SK-N-SH (cell line): ENCODE measurements around the gene ASAP2. TPM values are rescaled to one million over a fixed set of nuclear protein-coding genes. Genes with fewer than 3 reads are reported as not detected.

Experiments used
- CTCF ChIA-PET: fragments of 300-600, 350-600 bp; formaldehyde crosslinking; extraction: SDS; loops from one replicate; lab custom pipeline; 2021; lab: Yijun Ruan, JAX
- POLR2A ChIA-PET: fragments of 350-600 bp; sonication (Branson Sonifier 250); formaldehyde crosslinking; extraction: SDS; loops from one replicate; lab custom pipeline; 2020; ENCODE audit warnings: antibody characterized with exemption, inconsistent platforms; lab: Yijun Ruan, JAX
- DNase-seq: peaks from one replicate; pipeline ENCODE4 v3.0.0; 2012
- H2AFZ ChIP-seq: fragments of 200-600 bp; sonication (generic); 2 replicates; pipeline ENCODE4 v1.8.1; 2016; ENCODE audit warnings: antibody characterized with exemption, mild to moderate bottlenecking, low read depth
- H3F3A ChIP-seq: fragments of 200-600 bp; sonication (generic); replicated peaks from 2 replicates; pipeline ENCODE3; 2016; ENCODE audit warnings: antibody characterized with exemption, mild to moderate bottlenecking; ENCODE audit not compliant: insufficient read depth
- H3K27ac ChIP-seq, 2 experiments: fragments of 200-500 bp in 1 of 2; fragments of 200-600 bp in 1 of 2; sonication (Bioruptor generic) in 1 of 2; sonication (generic), shearing (Covaris generic) in 1 of 2; 2 replicates each; pipeline versions ENCODE4 v1.5.1 to v1.6.1; 2014 to 2016; ENCODE audit warnings: low read depth in 2 of 2, inconsistent platforms in 1 of 2, low read length in 1 of 2, mild to moderate bottlenecking in 1 of 2, mixed read lengths in 1 of 2
- H3K27me3 ChIP-seq: fragments of 200-600 bp; sonication (generic), shearing (Covaris generic); 2 replicates; pipeline ENCODE4 v1.6.1; 2016; ENCODE audit warnings: mixed run types; ENCODE audit not compliant: insufficient read depth
- H3K36me3 ChIP-seq, 2 experiments: fragments of 200-500 bp in 1 of 2; fragments of 200-600 bp in 1 of 2; sonication (Bioruptor generic) in 1 of 2; sonication (generic) in 1 of 2; replicated peaks in 1 of 2; 2 replicates each; pipeline versions ENCODE3 to v1.5.1; 2014 to 2016; ENCODE audit warnings: low read length in 1 of 2, mild to moderate bottlenecking in 1 of 2; ENCODE audit not compliant: insufficient read depth in 2 of 2, control insufficient read depth in 1 of 2
- H3K4me1 ChIP-seq, 2 experiments: fragments of 200-500 bp in 1 of 2; fragments of 200-600 bp in 1 of 2; sonication (Bioruptor generic) in 1 of 2; sonication (generic), shearing (Covaris generic) in 1 of 2; 2 replicates each; pipeline versions ENCODE4 v1.5.1 to v1.6.1; 2014 to 2016; ENCODE audit warnings: low read depth in 1 of 2, low read length in 1 of 2, mixed run types in 1 of 2; ENCODE audit not compliant: insufficient read depth in 2 of 2, control insufficient read depth in 1 of 2
- H3K4me2 ChIP-seq: fragments of 200-600 bp; sonication (generic), shearing (Covaris generic); 2 replicates; pipeline ENCODE4 v1.6.1; 2017; ENCODE audit warnings: mixed run types
- H3K4me3 ChIP-seq, 2 experiments: fragments of 200-500 bp in 1 of 2; fragments of 200-600 bp in 1 of 2; sonication (Bioruptor generic) in 1 of 2; sonication (generic), shearing (Covaris generic) in 1 of 2; 2 replicates each; pipeline versions ENCODE4 v1.5.1 to v1.8.1; 2014 to 2016; ENCODE audit warnings: low read depth in 2 of 2, inconsistent platforms in 1 of 2, low read length in 1 of 2, mild to moderate bottlenecking in 1 of 2, mixed read lengths in 1 of 2, moderate library complexity in 1 of 2
- H3K79me2 ChIP-seq: fragments of 200-600 bp; sonication (generic); 2 replicates; pipeline ENCODE4 v1.8.1; 2017; ENCODE audit warnings: mild to moderate bottlenecking; ENCODE audit not compliant: insufficient read depth
- H3K9ac ChIP-seq: fragments of 200-600 bp; sonication (generic); 2 replicates; pipeline ENCODE4 v1.6.1; 2017; ENCODE audit warnings: mixed run types
- H3K9me2 ChIP-seq: fragments of 200-600 bp; sonication (generic); 2 replicates; pipeline ENCODE4 v1.6.1; 2017; ENCODE audit warnings: mixed run types
- H3K9me3 ChIP-seq: fragments of 200-600 bp; sonication (generic); 2 replicates; pipeline ENCODE4 v1.6.1; 2017; ENCODE audit warnings: mixed run types, mild to moderate bottlenecking, moderate library complexity
- H4K20me1 ChIP-seq: fragments of 200-600 bp; sonication (generic); 2 replicates; pipeline ENCODE4 v1.6.1; 2017; ENCODE audit warnings: mild to moderate bottlenecking, mixed run types; ENCODE audit not compliant: insufficient read depth
- EP300 ChIP-seq, 2 experiments: IDR thresholded peaks; 2 replicates each; pipeline versions ENCODE4 v1.4.0 to v1.6.1; 2012; ENCODE audit warnings: borderline replicate concordance in 1 of 2, low read depth in 1 of 2, low read length in 1 of 2
- FOSL2 ChIP-seq: IDR thresholded peaks from 2 replicates; pipeline ENCODE4 v1.4.0; 2012; ENCODE audit warnings: low read depth, mild to moderate bottlenecking, moderate library complexity, borderline replicate concordance
- FOXM1 ChIP-seq: IDR thresholded peaks from 2 replicates; pipeline ENCODE4 v1.4.0; 2012; ENCODE audit warnings: low read depth, mild to moderate bottlenecking
- GATA2 ChIP-seq: sonication (generic); formaldehyde crosslinking; IDR thresholded peaks from 2 replicates; pipeline ENCODE4 v1.5.0; 2020; ENCODE audit warnings: mild to moderate bottlenecking, missing genetic modification reagents
- JUND ChIP-seq: IDR thresholded peaks from 2 replicates; pipeline ENCODE4 v1.4.0; 2012
- MEF2A ChIP-seq: IDR thresholded peaks from 2 replicates; pipeline ENCODE4 v1.4.0; 2012; ENCODE audit warnings: low read depth, borderline replicate concordance
- NFIC ChIP-seq: IDR thresholded peaks from 2 replicates; pipeline ENCODE4 v1.4.0; 2012; ENCODE audit warnings: borderline replicate concordance
- PBX3 ChIP-seq: IDR thresholded peaks from 2 replicates; pipeline ENCODE4; 2012
- POLR2AphosphoS5 ChIP-seq: IDR thresholded peaks from 2 replicates; pipeline ENCODE4 v1.6.1; 2012; ENCODE audit warnings: low read depth, low read length
- RAD21 ChIP-seq: IDR thresholded peaks from 2 replicates; pipeline ENCODE4 v1.6.1; 2012; ENCODE audit warnings: mild to moderate bottlenecking, low read length
- RXRA ChIP-seq: IDR thresholded peaks from 2 replicates; pipeline ENCODE4 v1.4.0; 2012; ENCODE audit warnings: low read depth, mild to moderate bottlenecking, borderline replicate concordance
- SIN3A ChIP-seq: IDR thresholded peaks from 2 replicates; pipeline ENCODE4 v1.6.1; 2012; ENCODE audit warnings: low read depth, mild to moderate bottlenecking, low read length, moderate library complexity, borderline replicate concordance
- SMC3 ChIP-seq: IDR thresholded peaks from 2 replicates; pipeline ENCODE4 v1.6.1; 2012; ENCODE audit warnings: low read depth, low read length, improper control_type of control experiment
- TCF12 ChIP-seq: IDR thresholded peaks from 2 replicates; pipeline ENCODE4 v1.4.0; 2012
- TEAD4 ChIP-seq: IDR thresholded peaks from 2 replicates; pipeline ENCODE4 v1.4.0; 2012; ENCODE audit warnings: mild to moderate bottlenecking, borderline replicate concordance; ENCODE audit not compliant: insufficient read depth
- WGBS: methylation state at CpG from one replicate; pipeline ENCODE4 v1.1.6; 2017; ENCODE audit warnings: low lambda C conversion rate; 5-methylcytosine and 5-hydroxymethylcytosine counted together
- polyA plus RNA-seq, 3 experiments: library from polyadenylated mRNA; depleted of rRNA; stranded (reverse); fragments of >200 nt; gene quantifications; 2 replicates each; pipeline ENCODE4 v1.2.3, GENCODE V29; 2012
- TF ChIP-seq, protein P1 (sequence below): fragments of 150-350 bp; IDR thresholded peaks from 2 replicates; pipeline ENCODE4 v1.6.1; 2016; ENCODE audit warnings: mild to moderate bottlenecking, low read depth, low read length
- TF ChIP-seq, protein P2 (sequence below): IDR thresholded peaks from 2 replicates; pipeline ENCODE4 v1.4.0; 2012; ENCODE audit warnings: low read depth
- TF ChIP-seq, protein P3 (sequence below): IDR thresholded peaks from 2 replicates; pipeline ENCODE4 v1.4.0; 2012; ENCODE audit warnings: low read depth, borderline replicate concordance

The ASAP2 gene
- polyA plus RNA-seq, 1 of the 3 experiments (the other 2 are of a cell fraction): 37.9 TPM

GRCh38 chr2:9226458-9227380, 20.1 kb downstream of the ASAP2 start:
- H3F3A ChIP-seq: peaks cover 36% of the 10 kb centered on the region
- H3K4me2 ChIP-seq: peak overlapping the region; percentile 2; the same call in 1 of the 2 replicates
- H3K4me1 ChIP-seq: peaks cover 63 to 83% of the 10 kb centered on the region in 2 experiments
- H3K9me2 ChIP-seq: no peaks in the 10 kb centered on the region
- H3K9me3 ChIP-seq: no peaks in the 10 kb centered on the region
- H2AFZ ChIP-seq: no peak overlapping the region
- no peaks in the 10 kb centered on the region for H3K27me3 ChIP-seq
- peaks cover 0 to 5% of the 10 kb centered on the region in 2 experiments for H3K36me3 ChIP-seq
- peak overlapping the region; percentile 99 to 100 for H3K27ac ChIP-seq
- no peak overlapping the region for H3K4me3 ChIP-seq
- H4K20me1 ChIP-seq: peaks cover 20% of the 10 kb centered on the region
- H3K79me2 ChIP-seq: peaks cover 89% of the 10 kb centered on the region
- TF ChIP-seq SIN3A (no peak), SMC3 (no peak), POLR2AphosphoS5 (0 out of 2 replicates have a peak, but pooled peaks have one; percentile 5)
- TF ChIP-seq, protein P1, sequence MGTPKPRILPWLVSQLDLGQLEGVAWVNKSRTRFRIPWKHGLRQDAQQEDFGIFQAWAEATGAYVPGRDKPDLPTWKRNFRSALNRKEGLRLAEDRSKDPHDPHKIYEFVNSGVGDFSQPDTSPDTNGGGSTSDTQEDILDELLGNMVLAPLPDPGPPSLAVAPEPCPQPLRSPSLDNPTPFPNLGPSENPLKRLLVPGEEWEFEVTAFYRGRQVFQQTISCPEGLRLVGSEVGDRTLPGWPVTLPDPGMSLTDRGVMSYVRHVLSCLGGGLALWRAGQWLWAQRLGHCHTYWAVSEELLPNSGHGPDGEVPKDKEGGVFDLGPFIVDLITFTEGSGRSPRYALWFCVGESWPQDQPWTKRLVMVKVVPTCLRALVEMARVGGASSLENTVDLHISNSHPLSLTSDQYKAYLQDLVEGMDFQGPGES: no peak
- POLR2A ChIA-PET: interaction anchor here (1.1 kb wide), 1 partner anchor 8 kb away, joined by 3 read pairs; no protein-coding TSS in a partner anchor
- H3K9ac ChIP-seq: peak overlapping the region; percentile 51; the same call in 1 of the 2 replicates
- CTCF ChIA-PET: interaction anchor here (0.8 to 6.9 kb wide), 6 partner anchors 9 to 83 kb away, joined by 3 to 60 read pairs (median 4); partner anchors contain the start of gene ASAP2
- DNase-seq: no peak
- WGBS: 93% methylated on average over 15 of the region's 15 CpGs

DNA sequence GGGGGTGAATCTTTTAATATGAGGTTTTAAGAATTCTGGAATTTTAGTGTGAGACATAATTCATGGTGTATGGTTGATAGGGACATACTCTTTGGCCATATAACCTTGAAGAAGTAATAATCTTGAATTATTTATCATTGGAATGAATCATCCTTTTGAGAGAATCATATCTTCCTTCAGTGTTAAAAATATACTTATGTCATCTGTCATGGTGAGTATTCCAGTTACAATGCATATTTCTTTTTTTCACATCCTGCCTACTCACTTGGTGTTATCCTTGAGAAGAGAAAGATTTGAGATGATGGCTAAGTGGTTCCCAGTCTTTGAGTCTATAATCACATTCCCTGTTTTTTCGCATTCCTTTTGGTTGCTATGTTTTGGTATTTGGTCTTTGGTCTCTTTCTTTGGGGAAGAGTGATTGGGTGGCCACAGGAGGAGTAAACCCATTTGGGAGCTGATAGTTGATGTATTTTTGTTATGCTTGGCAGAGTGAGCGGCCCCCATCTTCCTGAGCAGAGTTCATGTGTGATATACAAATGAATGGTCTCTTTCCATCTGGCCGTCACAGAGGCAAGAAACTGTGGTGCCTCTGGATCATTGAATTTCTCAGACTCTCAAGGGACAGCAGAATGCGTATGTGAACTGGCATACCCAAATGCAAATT, 21.6 kb downstream of the ASAP2 start:
- Histone ChIP-seq H3K4me2 (peak overlapping the region; percentile 71), H2AFZ (no peak overlapping the region), H3K27ac (peak overlapping the region; percentile 99 to 100), H3K27me3 (no peaks in the 10 kb centered on the region), H3K9me3 (no peaks in the 10 kb centered on the region), H3K4me3 (no peak overlapping the region), H3K4me1 (peaks cover 74 to 90% of the 10 kb centered on the region in 2 experiments), H3K36me3 (peaks cover 0 to 5% of the 10 kb centered on the region in 2 experiments), H3K9me2 (no peaks in the 10 kb centered on the region), H3K79me2 (peaks cover 89% of the 10 kb centered on the region), H3F3A (peaks cover 48% of the 10 kb centered on the region), H4K20me1 (peaks cover 5% of the 10 kb centered on the region; the same call in 1 of the 2 replicates), H3K9ac (peak overlapping the region; percentile 79; the same call in 1 of the 2 replicates)
- ChIA-PET CTCF (interaction anchor here (0.7 to 6.9 kb wide), 5 partner anchors 10 to 85 kb away, joined by 3 to 60 read pairs (median 5); partner anchors contain the start of gene ASAP2), POLR2A (no interaction called here)
- WGBS: 72% methylated on average over 4 of the region's 4 CpGs
- no peak for DNase-seq
- TF ChIP-seq FOSL2 (peak; percentile 91), RAD21 (no peak), GATA2 (CRISPR knock-in tag) (no peak), FOXM1 (peak; percentile 78; the same call in 1 of the 2 replicates), EP300 (IDR thresholded peaks at IDR 0.05; ENCODE audit: borderline replicate concordance in 1 of 2, low read depth in 1 of 2, low read length in 1 of 2) (peak; percentile 69 to 95), NFIC (peak; percentile 70), RXRA (peak; percentile 58; the same call in 1 of the 2 replicates), JUND (peak; percentile 87), PBX3 (peak; percentile 97), TCF12 (peak; percentile 92), SIN3A (peak; percentile 70; the same call in 1 of the 2 replicates), MEF2A (peak; percentile 82), TEAD4 (peak; percentile 83; the same call in 1 of the 2 replicates)
- TF ChIP-seq, protein P1: no peak
- TF ChIP-seq, protein P2, sequence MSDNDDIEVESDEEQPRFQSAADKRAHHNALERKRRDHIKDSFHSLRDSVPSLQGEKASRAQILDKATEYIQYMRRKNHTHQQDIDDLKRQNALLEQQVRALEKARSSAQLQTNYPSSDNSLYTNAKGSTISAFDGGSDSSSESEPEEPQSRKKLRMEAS: peak; percentile 72; the same call in 1 of the 2 replicates
- TF ChIP-seq, protein P3, sequence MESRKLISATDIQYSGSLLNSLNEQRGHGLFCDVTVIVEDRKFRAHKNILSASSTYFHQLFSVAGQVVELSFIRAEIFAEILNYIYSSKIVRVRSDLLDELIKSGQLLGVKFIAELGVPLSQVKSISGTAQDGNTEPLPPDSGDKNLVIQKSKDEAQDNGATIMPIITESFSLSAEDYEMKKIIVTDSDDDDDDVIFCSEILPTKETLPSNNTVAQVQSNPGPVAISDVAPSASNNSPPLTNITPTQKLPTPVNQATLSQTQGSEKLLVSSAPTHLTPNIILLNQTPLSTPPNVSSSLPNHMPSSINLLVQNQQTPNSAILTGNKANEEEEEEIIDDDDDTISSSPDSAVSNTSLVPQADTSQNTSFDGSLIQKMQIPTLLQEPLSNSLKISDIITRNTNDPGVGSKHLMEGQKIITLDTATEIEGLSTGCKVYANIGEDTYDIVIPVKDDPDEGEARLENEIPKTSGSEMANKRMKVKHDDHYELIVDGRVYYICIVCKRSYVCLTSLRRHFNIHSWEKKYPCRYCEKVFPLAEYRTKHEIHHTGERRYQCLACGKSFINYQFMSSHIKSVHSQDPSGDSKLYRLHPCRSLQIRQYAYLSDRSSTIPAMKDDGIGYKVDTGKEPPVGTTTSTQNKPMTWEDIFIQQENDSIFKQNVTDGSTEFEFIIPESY: peak; percentile 73; the same call in 1 of the 2 replicates
